ENCODE measurements around the gene USP10.

DNA sequence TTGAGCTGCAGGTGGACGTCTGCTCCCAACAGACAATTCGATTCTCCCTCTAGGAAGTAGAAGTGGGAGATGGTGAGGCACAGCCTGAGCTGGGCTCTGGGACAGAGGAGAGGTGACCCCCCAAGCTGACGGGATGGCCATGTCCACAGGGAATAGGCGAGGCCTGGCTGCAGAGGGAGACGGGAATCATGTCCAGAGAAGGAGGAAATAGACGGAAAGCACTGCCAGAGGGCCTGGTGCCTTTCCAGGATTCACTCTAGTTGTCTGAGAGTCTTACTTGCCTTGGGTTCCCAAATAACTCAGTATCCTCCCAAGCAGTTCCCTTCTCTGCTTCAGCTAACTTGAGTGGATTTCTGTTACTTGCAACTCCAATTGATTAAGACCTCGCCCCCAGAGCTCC lies 115.7 kb downstream of the USP10 start:
- no peak for TF ChIP-seq GATA3 (IDR thresholded peaks at IDR 0.05; ENCODE audit: low read depth, low read length)
- no peak for TF ChIP-seq GATA2 (IDR thresholded peaks at IDR 0.05; ENCODE audit: low read depth, low read length)
